Measurements from ENCODE around the gene MSI2. TPM values are rescaled to one million over a fixed set of nuclear protein-coding genes. Genes with fewer than 3 reads are reported as not detected.

MSI2 gene
- total RNA-seq, 2 experiments from 2014 or later, result 59.6 to 61.7 TPM

GRCh38 chr17:57582881-57583756 lies 326.8 kb downstream of the MSI2 start:
- no peak for ATAC-seq
- no peaks in the 10 kb centered on the region for H3K27me3 Mint-ChIP-seq
- H3K4me3 Mint-ChIP-seq, result no peak overlapping the region

GRCh38 chr17:57584050-57584551 lies 327.8 kb downstream of the MSI2 start:
- Mint-ChIP-seq H3K36me3 (ENCODE audit: low read depth) (no peaks in the 10 kb centered on the region), H3K4me3 (no peak overlapping the region), H3K4me1 (ENCODE audit: low read depth) (peaks cover 16% of the 10 kb centered on the region), H3K9me3 (no peaks in the 10 kb centered on the region), H3K27ac (no peak overlapping the region), H3K27me3 (no peaks in the 10 kb centered on the region)
- DNase-seq (no peak), ATAC-seq (no peak)
- no peak for TF ChIP-seq CTCF (IDR thresholded peaks at IDR 0.05)
- CTCF ChIA-PET, result interaction anchor here (1.4 to 1.8 kb wide), 2 partner anchors 14 to 87 kb away, joined by 3 to 6 read pairs; no protein-coding TSS in a partner anchor
- POLR2A ChIA-PET, result no interaction called here
- intact Hi-C loops (cut with micrococcal nuclease), result no loop called here

More at GRCh38 chr17:57582881-57583756, 326.8 kb downstream of the MSI2 start:
- H3K36me3 Mint-ChIP-seq (ENCODE audit: low read depth), result no peaks in the 10 kb centered on the region
- H3K27ac Mint-ChIP-seq, result no peak overlapping the region
- ChIA-PET CTCF (interaction anchor here (0.9 to 1.8 kb wide), 4 partner anchors 15 to 340 kb away, joined by 3 to 6 read pairs (median 4); no protein-coding TSS in a partner anchor), POLR2A (no interaction called here)
- intact Hi-C loops (cut with micrococcal nuclease), result no loop called here
- H3K9me3 Mint-ChIP-seq, result no peaks in the 10 kb centered on the region
- no peak for TF ChIP-seq CTCF (IDR thresholded peaks at IDR 0.05)
- H3K4me1 Mint-ChIP-seq (ENCODE audit: low read depth), result peaks cover 21% of the 10 kb centered on the region
- DNase-seq, result no peak

- CTCF ChIA-PET, result interaction anchor here (1.1 to 1.3 kb wide), 2 partner anchors 85 to 343 kb away, joined by 3 to 6 read pairs; no protein-coding TSS in a partner anchor
- H3K36me3 Mint-ChIP-seq (ENCODE audit: low read depth), result no peaks in the 10 kb centered on the region
- intact Hi-C loops (cut with micrococcal nuclease), result no loop called here
- H3K9me3 Mint-ChIP-seq, result no peaks in the 10 kb centered on the region
- no peak overlapping the region for H3K4me3 Mint-ChIP-seq
- H3K27me3 Mint-ChIP-seq, result no peaks in the 10 kb centered on the region
- peaks cover 6% of the 10 kb centered on the region for H3K4me1 Mint-ChIP-seq (ENCODE audit: low read depth)
- no peak for DNase-seq
- H3K27ac Mint-ChIP-seq, result peak overlapping the region; percentile 52
- no peak for ATAC-seq
- TF ChIP-seq CTCF (IDR thresholded peaks at IDR 0.05), result no peak
- POLR2A ChIA-PET, result interaction anchor here (1.2 kb wide), 1 partner anchor 12 kb away, joined by 3 read pairs; no protein-coding TSS in a partner anchor
Observed at GRCh38 chr17:57585341-57586195, 329.2 kb downstream of the MSI2 start.

DNA sequence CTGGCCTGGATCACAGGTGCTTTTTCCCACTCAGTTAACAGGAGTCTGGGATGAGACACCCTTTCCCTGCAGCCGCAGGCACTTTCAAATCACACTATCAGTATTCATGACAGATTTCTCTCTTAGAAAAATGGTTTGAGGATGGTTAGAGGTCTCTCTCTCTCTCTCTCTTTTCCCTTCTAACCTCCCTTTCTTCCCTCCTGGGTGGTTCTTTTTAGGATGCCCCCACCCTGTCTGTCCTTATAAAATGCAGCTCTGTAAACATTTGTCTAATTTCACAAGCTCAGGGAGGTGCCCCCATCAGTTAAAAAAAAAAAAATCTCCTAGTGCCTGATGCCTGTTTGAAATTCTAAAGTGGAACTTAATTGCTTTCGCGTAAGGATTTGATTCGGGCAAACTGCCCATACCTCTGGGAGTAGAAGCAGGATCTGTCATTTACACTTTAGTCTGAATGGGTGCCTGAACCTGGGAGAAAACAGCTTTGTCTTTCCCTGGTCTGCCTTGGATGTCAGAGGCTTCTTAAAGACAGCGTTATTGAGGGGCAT lies 329.9 kb downstream of the MSI2 start:
- intact Hi-C loops (cut with micrococcal nuclease), result no loop called here
- DNase-seq, result no peak
- ATAC-seq, result no peak
- POLR2A ChIA-PET, result interaction anchor here (0.7 to 1.2 kb wide), 2 partner anchors 12 to 358 kb away, joined by 3 read pairs; no protein-coding TSS in a partner anchor
- H3K27ac Mint-ChIP-seq, result no peak overlapping the region
- no peak overlapping the region for H3K4me3 Mint-ChIP-seq
- no peaks in the 10 kb centered on the region for H3K36me3 Mint-ChIP-seq (ENCODE audit: low read depth)
- no peaks in the 10 kb centered on the region for H3K27me3 Mint-ChIP-seq
- TF ChIP-seq CTCF (IDR thresholded peaks at IDR 0.05), result no peak
- peaks cover 6% of the 10 kb centered on the region for H3K4me1 Mint-ChIP-seq (ENCODE audit: low read depth)
- no peaks in the 10 kb centered on the region for H3K9me3 Mint-ChIP-seq
- CTCF ChIA-PET, result interaction anchor here (0.6 to 1.3 kb wide), 2 partner anchors 343 to 799 kb away, joined by 3 to 6 read pairs; no protein-coding TSS in a partner anchor

Data from activated CD8-positive, alpha-beta T cell treated with anti-CD3 and anti-CD28 coated beads for 36 hours (primary cell).